ENCODE results near the gene CAMK2A. TPM values are rescaled to one million over a fixed set of nuclear protein-coding genes. Genes with fewer than 3 reads are reported as not detected.

Gene CAMK2A
- total RNA-seq, 4 donors from 2014 or later = 1.2 TPM; not detected in 3

DNA sequence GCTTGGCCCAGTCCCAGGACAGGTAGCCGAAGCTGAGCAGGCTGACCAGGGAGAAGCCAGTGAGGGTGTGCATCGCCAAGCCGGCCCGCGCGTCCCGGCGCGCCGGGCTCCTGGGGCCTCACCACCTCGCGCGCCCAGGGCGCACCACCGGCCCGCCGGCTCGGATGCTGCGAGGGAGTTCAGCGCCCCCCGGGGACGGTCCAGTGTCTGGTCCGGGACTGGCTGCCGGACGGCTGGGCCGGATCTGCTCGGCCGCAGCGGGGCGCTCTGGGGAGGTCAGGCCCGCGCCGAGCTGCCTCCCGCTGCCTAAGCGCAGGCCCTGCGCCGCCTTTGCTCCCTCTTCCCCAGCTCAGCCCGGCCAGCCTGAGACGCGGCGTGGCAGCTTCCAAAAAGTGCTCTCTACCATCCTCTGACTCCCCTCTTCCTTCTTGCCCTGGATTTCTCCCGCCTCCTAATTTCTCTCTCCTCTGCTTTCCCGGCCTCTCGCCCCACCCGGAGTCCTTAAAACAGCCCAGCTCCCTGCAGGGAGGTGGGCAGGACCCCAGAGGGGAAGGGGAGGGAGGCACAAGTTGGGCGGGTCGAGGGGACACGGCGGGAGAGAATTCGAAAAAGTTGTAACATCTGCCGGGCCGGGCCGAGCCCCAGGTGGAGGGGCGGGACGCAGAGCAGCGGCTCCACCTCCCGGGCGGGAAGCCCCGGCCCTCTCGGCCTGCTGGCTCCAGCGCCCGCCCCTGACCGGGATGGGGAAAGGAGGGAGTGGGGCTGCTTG lies 12.9 kb upstream of the CAMK2A start, which contains the start of gene ARSI:
Gene ARSI (minus strand): TSS at position 605 of the 769 bp plus-strand sequence. CDS start 532 bp downstream, at position 73.
- H3K27ac ChIP-seq = peak within 1 kb of the TSS in 3 of 4 donors; percentile 39 to 59 (median 46)

DNA sequence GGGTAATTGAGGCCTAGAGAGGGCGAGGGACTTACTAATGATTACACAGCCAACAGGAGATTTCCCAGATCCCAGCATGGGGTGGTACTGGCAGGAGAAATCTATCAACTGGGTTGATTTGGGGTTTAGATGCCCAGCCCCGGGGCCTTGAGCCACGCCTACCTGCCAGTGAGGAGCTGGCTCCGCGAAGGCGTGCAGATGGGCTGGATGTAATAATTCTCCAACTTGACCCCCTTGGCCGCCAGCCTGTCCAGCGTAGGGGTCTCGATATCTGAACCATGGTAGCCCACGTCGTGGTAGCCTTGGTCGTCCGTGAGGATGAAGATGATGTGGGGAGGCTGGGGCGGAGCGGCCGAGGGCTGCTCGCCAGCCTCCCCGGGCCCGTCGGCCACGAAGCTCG lies 12.3 kb upstream of the CAMK2A start:
- peak overlapping the region in 2 of 4 donors; percentile 46 to 59 for H3K27ac ChIP-seq
- peak in 1 of 3 donors; percentile 40 for DNase-seq
- TF ChIP-seq, protein P1, sequence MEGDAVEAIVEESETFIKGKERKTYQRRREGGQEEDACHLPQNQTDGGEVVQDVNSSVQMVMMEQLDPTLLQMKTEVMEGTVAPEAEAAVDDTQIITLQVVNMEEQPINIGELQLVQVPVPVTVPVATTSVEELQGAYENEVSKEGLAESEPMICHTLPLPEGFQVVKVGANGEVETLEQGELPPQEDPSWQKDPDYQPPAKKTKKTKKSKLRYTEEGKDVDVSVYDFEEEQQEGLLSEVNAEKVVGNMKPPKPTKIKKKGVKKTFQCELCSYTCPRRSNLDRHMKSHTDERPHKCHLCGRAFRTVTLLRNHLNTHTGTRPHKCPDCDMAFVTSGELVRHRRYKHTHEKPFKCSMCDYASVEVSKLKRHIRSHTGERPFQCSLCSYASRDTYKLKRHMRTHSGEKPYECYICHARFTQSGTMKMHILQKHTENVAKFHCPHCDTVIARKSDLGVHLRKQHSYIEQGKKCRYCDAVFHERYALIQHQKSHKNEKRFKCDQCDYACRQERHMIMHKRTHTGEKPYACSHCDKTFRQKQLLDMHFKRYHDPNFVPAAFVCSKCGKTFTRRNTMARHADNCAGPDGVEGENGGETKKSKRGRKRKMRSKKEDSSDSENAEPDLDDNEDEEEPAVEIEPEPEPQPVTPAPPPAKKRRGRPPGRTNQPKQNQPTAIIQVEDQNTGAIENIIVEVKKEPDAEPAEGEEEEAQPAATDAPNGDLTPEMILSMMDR (IDR thresholded peaks at IDR 0.05) = no peak
- TF ChIP-seq POLR2A (IDR thresholded peaks at IDR 0.05) = no peak
- H3K36me3 ChIP-seq = no peaks in the 10 kb centered on the region
- H3K9me3 ChIP-seq = no peaks in the 10 kb centered on the region
- H3K4me3 ChIP-seq = peak overlapping the region in 3 of 4 donors; percentile 12 to 32 (median 31)
- peaks cover 0 to 7% (median 3%) of the 10 kb centered on the region in 4 donors for H3K4me1 ChIP-seq
- no peaks in the 10 kb centered on the region for H3K27me3 ChIP-seq

More for the DNA sequence above, 12.9 kb upstream of the CAMK2A start, which contains the start of gene ARSI:
- no peaks in the 10 kb centered on the region for H3K36me3 ChIP-seq
- peak within 1 kb of the TSS in 3 of 4 donors; percentile 12 to 32 (median 31) for H3K4me3 ChIP-seq
- H3K4me1 ChIP-seq = peaks cover 0 to 7% (median 3%) of the 10 kb centered on the region in 4 donors
- H3K27me3 ChIP-seq = no peaks in the 10 kb centered on the region
- TF ChIP-seq, protein P1 (IDR thresholded peaks at IDR 0.05) = no peak
- TF ChIP-seq POLR2A (IDR thresholded peaks at IDR 0.05) = no peak
- H3K9me3 ChIP-seq = no peaks in the 10 kb centered on the region
- peak in 1 of 3 donors; percentile 50 for DNase-seq

DNA sequence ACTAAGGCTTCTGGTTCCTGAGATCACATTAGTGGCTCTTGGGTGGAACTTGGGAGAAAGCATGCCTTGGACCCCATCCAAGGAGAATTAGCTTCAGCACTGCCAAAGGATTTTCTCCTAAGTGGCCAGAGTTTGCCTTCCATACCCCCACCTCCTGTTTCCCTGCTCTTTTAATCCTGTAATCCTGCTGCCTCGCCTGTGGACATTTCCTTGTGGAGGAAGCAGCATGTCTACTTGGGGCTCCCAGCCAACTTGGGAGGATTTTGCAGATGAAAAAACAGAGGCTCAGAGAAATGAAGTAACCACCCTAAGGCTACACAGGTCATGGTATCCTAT lies 11.6 kb upstream of the CAMK2A start:
- Histone ChIP-seq H3K27me3 (no peaks in the 10 kb centered on the region), H3K4me3 (no peak overlapping the region), H3K4me1 (peaks cover 0 to 7% (median 3%) of the 10 kb centered on the region in 4 donors), H3K36me3 (no peaks in the 10 kb centered on the region), H3K9me3 (no peaks in the 10 kb centered on the region), H3K27ac (no peak overlapping the region)
- no peak for DNase-seq
- no peak for TF ChIP-seq POLR2A (IDR thresholded peaks at IDR 0.05)
- TF ChIP-seq, protein P1 (IDR thresholded peaks at IDR 0.05) = no peak

DNA sequence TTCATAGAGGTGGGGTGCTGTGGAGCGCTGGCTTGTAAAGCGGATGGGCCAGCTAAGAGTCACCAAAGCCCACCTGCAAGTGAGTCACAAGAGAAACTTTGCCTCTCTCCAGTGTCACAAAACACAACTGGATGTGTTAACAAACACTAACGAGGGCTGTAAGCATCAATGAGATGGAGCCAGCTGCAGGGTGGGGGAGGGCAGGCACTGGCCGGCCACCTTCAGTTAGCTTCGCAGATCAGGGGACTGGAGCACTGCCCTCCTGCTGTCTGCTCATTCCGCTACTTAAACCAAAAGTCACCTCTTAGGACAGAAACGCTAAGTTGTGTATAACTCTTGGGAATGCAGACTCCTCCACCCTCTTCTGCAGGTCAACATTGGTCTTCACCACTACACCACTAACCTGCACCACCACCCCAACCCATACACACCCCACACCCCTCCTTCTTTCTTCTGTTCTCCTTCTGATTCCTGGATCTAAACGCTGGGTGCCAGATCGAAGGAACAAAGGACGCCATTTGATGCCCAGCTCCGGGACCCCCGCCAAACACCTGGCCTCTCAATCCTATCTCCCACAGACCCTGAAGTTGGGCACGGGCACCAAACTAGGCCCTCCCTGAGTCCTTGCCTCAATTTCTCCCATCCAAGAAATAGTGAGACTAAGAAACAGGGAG lies 11.1 kb upstream of the CAMK2A start:
- Histone ChIP-seq H3K4me1 (peaks cover 0 to 7% (median 3%) of the 10 kb centered on the region in 4 donors), H3K9me3 (no peaks in the 10 kb centered on the region), H3K4me3 (no peak overlapping the region), H3K27ac (no peak overlapping the region), H3K36me3 (no peaks in the 10 kb centered on the region), H3K27me3 (no peaks in the 10 kb centered on the region)
- DNase-seq = no peak
- TF ChIP-seq, protein P1 (IDR thresholded peaks at IDR 0.05) = no peak

DNA sequence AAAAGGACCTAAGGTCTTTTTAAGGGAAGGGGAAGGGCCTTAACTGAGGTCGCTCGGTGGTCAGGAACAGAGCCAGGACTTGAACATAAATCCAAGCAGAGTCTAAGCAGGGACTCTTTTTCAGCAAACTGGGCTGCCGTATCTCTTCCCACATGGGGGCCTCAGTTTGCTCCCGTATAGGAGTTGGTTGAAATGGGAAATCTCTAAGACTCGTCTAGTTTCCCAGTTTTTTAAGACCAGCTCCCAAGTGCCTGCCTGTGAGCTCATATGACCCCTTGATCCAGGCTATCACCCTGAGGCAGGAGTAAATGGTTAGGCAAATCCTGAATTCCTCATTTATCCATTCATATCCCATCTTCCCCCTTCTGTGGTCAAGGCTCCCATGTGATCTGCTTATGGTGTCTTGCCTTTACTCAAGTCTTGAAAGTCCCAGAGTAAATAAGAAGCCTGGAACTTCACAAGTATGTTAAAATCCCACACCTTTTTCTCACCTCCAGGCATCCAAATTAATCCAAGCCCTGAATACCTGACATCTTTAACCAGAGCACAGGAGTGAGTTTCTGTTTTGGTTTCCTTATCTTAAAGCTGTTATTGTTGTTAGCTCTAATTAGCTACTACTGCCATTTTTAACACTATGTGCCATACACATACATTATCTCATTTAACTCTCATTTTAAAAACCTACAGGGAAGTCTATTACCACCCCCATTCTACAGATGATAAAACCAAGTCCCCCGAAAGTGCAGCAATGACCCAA lies 10.2 kb upstream of the CAMK2A start:
- TF ChIP-seq, protein P1 (IDR thresholded peaks at IDR 0.05) = no peak
- TF ChIP-seq POLR2A (IDR thresholded peaks at IDR 0.05) = no peak
- Histone ChIP-seq H3K36me3 (no peaks in the 10 kb centered on the region), H3K9me3 (no peaks in the 10 kb centered on the region), H3K4me3 (no peak overlapping the region), H3K27ac (peak overlapping the region in 3 of 4 donors; percentile 20 to 68 (median 36)), H3K27me3 (no peaks in the 10 kb centered on the region), H3K4me1 (peaks cover 0 to 13% (median 5%) of the 10 kb centered on the region in 4 donors)
- no peak for DNase-seq

Data from Peyer's patch (tissue), 4 donors.